Activated naive CD4-positive, alpha-beta T cell treated with anti-CD3 and anti-CD28 coated beads, Interleukin-2, amount 50 U/mL, for 16 hours (primary cell): ENCODE results near the gene OPA1.

ENCODE experiments used
- DNase-seq: peaks from one replicate; pipeline ENCODE4 v3.0.0-alpha.2; 2020

OPA1 gene

GRCh38 chr3:193744822-193745684 is 152.0 kb downstream of the OPA1 start:
- no peak for DNase-seq

GRCh38 chr3:193746832-193747231 is 153.8 kb downstream of the OPA1 start:
- DNase-seq = no peak
